H1 (cell line): ENCODE results near the gene CALCR. TPM values are rescaled to one million over a fixed set of nuclear protein-coding genes. Genes with fewer than 3 reads are reported as not detected.

Experiments used
- CHD7 ChIP-seq: fragments of 300-600 bp; sonication (generic); IDR thresholded peaks from 2 replicates; pipeline ENCODE4 v1.7.1; 2012; ENCODE audit warnings: low read length, moderate library complexity, mild to moderate bottlenecking, inconsistent platforms; ENCODE audit not compliant: insufficient replicate concordance
- EP300 ChIP-seq, 2 experiments: IDR thresholded peaks; 1 replicate in 1 of 2; 2 replicates in 1 of 2; pipeline ENCODE4 v1.6.1; 2011 to 2012; ENCODE audit warnings: low read depth in 2 of 2, low read length in 2 of 2, mild to moderate bottlenecking in 2 of 2, borderline replicate concordance in 1 of 2, inconsistent platforms in 1 of 2, moderate library complexity in 1 of 2
- KDM1A ChIP-seq: fragments of 200-600, 300-600 bp; sonication (generic); IDR thresholded peaks from 2 replicates; pipeline ENCODE4 v1.7.1; 2016; ENCODE audit warnings: mild to moderate bottlenecking, low read length, borderline replicate concordance
- ZNF274 ChIP-seq: IDR thresholded peaks from 2 replicates; pipeline ENCODE4 v1.7.0; 2012; ENCODE audit warnings: low read length, borderline replicate concordance; ENCODE audit errors: extremely low read depth
- polyA plus RNA-seq, 7 experiments: library from polyadenylated mRNA; depleted of rRNA in 3 of 7; stranded (reverse) in 5 of 7; unstranded in 2 of 7; fragments of >200 nt in 5 of 7; fragments of 200-250 nt in 2 of 7; gene quantifications; 1 replicate in 5 of 7; 2 replicates in 1 of 7; 4 replicates in 1 of 7; pipeline versions ENCODE4 v1.2.1 to v1.2.3, GENCODE V29; 2011 to 2013; ENCODE audit warnings: missing spikeins in 2 of 7, mixed read lengths in 2 of 7
- total RNA-seq: library from RNA; stranded (reverse); fragmentation: NEBNext Ultra II Directional; extraction: Animal tissue kit (Norgen Biotek cat#: 25700); gene quantifications from 2 replicates; pipeline ENCODE4 v1.2.1, GENCODE V29; 2021

Gene CALCR
- total and polyA plus RNA-seq, 2 of the 8 experiments (the other 6 are each of a cell fraction or from before 2014, with no cell fraction given): 1.0 to 3.6 TPM

GRCh38 chr7:93463764-93464163 is 110.8 kb downstream of the CALCR start (continued):
- TF ChIP-seq CHD7 (no peak), EP300 (IDR thresholded peaks at IDR 0.05; ENCODE audit: borderline replicate concordance in 1 of 2, low read depth in 2 of 2, low read length in 2 of 2) (no peak), KDM1A (no peak), ZNF274 (no peak)
